ENCODE results near the gene SPATA2L.

GRCh38 chr16:89730610-89731234, 29.2 kb upstream of the SPATA2L start:
- TF ChIP-seq CTCF (IDR thresholded peaks at IDR 0.05; ENCODE audit: low read length) = no peak
- no peak for TF ChIP-seq EZH2phosphoT487 (IDR thresholded peaks at IDR 0.05; ENCODE audit: low read length)

All from MM.1S (cell line).